Parathyroid adenoma (tissue), 2 donors: ENCODE measurements around the gene ARMC10.
A peak's percentile ranks its signal among the peaks of the same experiment; 100 is the strongest.
"Not testable (repeated sequence)": the region's sequence is repeated elsewhere in the genome, so short reads cannot be mapped to it uniquely, and the experiment has no call there.

Experiments
- H2AFZ ChIP-seq: fragments of 300-600 bp; sonication (generic); one replicate; pipeline ENCODE4 v1.7.0; 2017; ENCODE audit warnings: antibody characterized with exemption, mild to moderate bottlenecking
- H3K27ac ChIP-seq: fragments of 300-600 bp; sonication (generic); one replicate; pipeline ENCODE4 v1.7.0; 2017
- H3K27me3 ChIP-seq: fragments of 300-600 bp; sonication (generic); one replicate; pipeline ENCODE4 v1.7.0; 2017; ENCODE audit warnings: low read length; ENCODE audit not compliant: control insufficient read depth, insufficient read depth
- H3K36me3 ChIP-seq: fragments of 300-600 bp; sonication (generic); one replicate; pipeline ENCODE4 v1.7.0; 2017; ENCODE audit warnings: low read length; ENCODE audit not compliant: control insufficient read depth, insufficient read depth
- H3K4me1 ChIP-seq: fragments of 300-600 bp; sonication (generic); one replicate; pipeline ENCODE4 v1.7.0; 2017; ENCODE audit warnings: control low read depth
- H3K4me2 ChIP-seq: fragments of 300-600 bp; sonication (generic); one replicate; pipeline ENCODE4 v1.7.0; 2017; ENCODE audit warnings: low read length
- H3K4me3 ChIP-seq: fragments of 300-600 bp; sonication (generic); one replicate; pipeline ENCODE4 v1.7.0; 2017; ENCODE audit warnings: low read depth, low read length
- H3K79me2 ChIP-seq: fragments of 300-600 bp; sonication (generic); one replicate; pipeline ENCODE4 v1.7.0; 2017; ENCODE audit warnings: control low read depth
- H3K9ac ChIP-seq: fragments of 300-600 bp; sonication (generic); one replicate; pipeline ENCODE4 v1.7.0; 2017; ENCODE audit warnings: mild to moderate bottlenecking
- H3K9me3 ChIP-seq: fragments of 300-600 bp; sonication (generic); one replicate; pipeline ENCODE4 v1.7.0; 2017; ENCODE audit warnings: low read length; ENCODE audit not compliant: control insufficient read depth
- TF ChIP-seq, protein P1 (sequence below): fragments of 300-600 bp; sonication (generic); IDR thresholded peaks from one replicate; pipeline ENCODE4 v1.7.0; 2017; ENCODE audit warnings: antibody characterized with exemption, mild to moderate bottlenecking
- donor health status: primary hyperparathyroidism.

Gene ARMC10

GRCh38 chr7:103082497-103082896 lies 7.6 kb downstream of the ARMC10 start:
- no peak overlapping the region for H3K4me3 ChIP-seq
- TF ChIP-seq, protein P1, sequence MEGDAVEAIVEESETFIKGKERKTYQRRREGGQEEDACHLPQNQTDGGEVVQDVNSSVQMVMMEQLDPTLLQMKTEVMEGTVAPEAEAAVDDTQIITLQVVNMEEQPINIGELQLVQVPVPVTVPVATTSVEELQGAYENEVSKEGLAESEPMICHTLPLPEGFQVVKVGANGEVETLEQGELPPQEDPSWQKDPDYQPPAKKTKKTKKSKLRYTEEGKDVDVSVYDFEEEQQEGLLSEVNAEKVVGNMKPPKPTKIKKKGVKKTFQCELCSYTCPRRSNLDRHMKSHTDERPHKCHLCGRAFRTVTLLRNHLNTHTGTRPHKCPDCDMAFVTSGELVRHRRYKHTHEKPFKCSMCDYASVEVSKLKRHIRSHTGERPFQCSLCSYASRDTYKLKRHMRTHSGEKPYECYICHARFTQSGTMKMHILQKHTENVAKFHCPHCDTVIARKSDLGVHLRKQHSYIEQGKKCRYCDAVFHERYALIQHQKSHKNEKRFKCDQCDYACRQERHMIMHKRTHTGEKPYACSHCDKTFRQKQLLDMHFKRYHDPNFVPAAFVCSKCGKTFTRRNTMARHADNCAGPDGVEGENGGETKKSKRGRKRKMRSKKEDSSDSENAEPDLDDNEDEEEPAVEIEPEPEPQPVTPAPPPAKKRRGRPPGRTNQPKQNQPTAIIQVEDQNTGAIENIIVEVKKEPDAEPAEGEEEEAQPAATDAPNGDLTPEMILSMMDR, result no peak

DNA sequence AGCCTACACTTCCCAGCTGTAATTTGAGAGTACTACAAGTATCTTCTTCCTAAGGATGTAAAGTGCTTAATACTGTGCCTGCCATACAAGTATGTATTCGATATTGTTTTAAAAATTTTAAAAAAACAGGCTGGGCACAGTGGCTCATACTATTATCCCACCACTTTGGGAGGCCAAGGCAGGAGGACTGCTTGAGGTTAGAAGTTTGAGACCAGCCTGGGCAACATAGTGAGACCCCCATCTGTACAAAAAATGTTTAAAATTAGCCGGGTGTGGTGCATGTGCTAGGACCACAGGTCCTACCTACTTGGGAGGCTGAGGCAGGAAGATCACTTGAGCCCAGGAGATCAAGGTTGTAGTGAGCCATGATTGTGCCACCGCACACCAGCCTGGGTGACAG lies 8.3 kb downstream of the ARMC10 start:
- Histone ChIP-seq H3K4me2 (no peak overlapping the region), H2AFZ (no peak overlapping the region), H3K9me3 (no peaks in the 10 kb centered on the region), H3K27ac (no peak overlapping the region), H3K36me3 (no peaks in the 10 kb centered on the region), H3K9ac (no peak overlapping the region), H3K4me1 (no peaks in the 10 kb centered on the region), H3K4me3 (no peak overlapping the region), H3K27me3 (no peaks in the 10 kb centered on the region), H3K79me2 (peaks cover 16% of the 10 kb centered on the region)
- TF ChIP-seq, protein P1, result no peak

More at GRCh38 chr7:103082497-103082896, 7.6 kb downstream of the ARMC10 start:
- H2AFZ ChIP-seq, result no peak overlapping the region
- no peak overlapping the region for H3K4me2 ChIP-seq
- peaks cover 23% of the 10 kb centered on the region for H3K79me2 ChIP-seq
- no peaks in the 10 kb centered on the region for H3K27me3 ChIP-seq
- H3K9me3 ChIP-seq, result no peaks in the 10 kb centered on the region
- H3K36me3 ChIP-seq, result no peaks in the 10 kb centered on the region
- no peak overlapping the region for H3K9ac ChIP-seq
- no peaks in the 10 kb centered on the region for H3K4me1 ChIP-seq
- H3K27ac ChIP-seq, result no peak overlapping the region

DNA sequence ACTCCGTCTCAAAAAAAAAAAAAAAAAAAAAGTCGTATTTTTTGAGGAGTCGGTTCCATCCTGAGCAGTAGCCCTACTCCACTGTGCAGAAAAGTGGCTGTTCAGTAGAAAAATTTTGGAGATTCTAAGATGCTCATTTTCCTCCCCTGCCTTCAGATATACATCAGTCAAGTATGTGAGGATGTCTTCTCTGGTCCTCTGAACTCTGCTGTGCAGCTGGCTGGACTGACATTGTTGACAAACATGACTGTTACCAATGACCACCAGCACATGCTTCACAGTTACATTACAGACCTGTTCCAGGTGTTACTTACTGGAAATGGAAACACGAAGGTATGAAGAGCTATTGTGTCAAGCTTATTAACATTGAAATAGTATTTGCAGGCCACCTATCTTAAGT lies 17.4 kb downstream of the ARMC10 start:
- H2AFZ ChIP-seq, H3K27me3 ChIP-seq, H3K9ac ChIP-seq, H3K36me3 ChIP-seq, H3K9me3 ChIP-seq, H3K79me2 ChIP-seq, H3K27ac ChIP-seq, H3K4me1 ChIP-seq, H3K4me2 ChIP-seq, H3K4me3 ChIP-seq: not testable (repeated sequence)

DNA sequence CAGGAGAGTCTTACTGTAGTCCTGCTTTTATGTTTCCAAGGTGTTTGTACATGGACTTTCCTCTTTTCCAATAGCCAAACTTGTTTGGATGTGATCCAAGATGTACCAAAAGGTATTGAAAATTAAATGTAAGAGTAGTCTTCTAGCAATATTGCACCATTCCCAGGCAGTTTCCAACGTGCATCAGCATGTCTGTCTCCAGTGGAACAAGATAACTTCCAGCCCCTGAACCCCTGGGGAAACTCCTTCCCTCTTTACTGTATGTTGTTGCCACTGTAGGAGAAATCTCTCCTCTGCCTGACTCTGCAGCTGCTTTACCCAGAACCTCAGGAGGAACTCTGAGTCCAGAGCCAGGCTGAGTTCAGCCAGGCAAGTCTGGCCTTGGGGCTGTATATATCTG lies 18.5 kb downstream of the ARMC10 start:
- no peaks in the 10 kb centered on the region for H3K36me3 ChIP-seq

GRCh38 chr7:103094102-103094501 lies 19.2 kb downstream of the ARMC10 start:
- no peak overlapping the region for H2AFZ ChIP-seq
- TF ChIP-seq, protein P1, result peak; percentile 20
- H3K4me3 ChIP-seq, result no peak overlapping the region
- no peaks in the 10 kb centered on the region for H3K9me3 ChIP-seq
- H3K4me2 ChIP-seq, result no peak overlapping the region
- no peaks in the 10 kb centered on the region for H3K36me3 ChIP-seq
- H3K79me2 ChIP-seq, result no peaks in the 10 kb centered on the region
- H3K27me3 ChIP-seq, result no peaks in the 10 kb centered on the region
- no peak overlapping the region for H3K27ac ChIP-seq
- no peak overlapping the region for H3K9ac ChIP-seq
- no peaks in the 10 kb centered on the region for H3K4me1 ChIP-seq

More for the DNA sequence above, 18.5 kb downstream of the ARMC10 start:
- H3K4me3 ChIP-seq, result no peak overlapping the region
- no peak overlapping the region for H3K27ac ChIP-seq
- no peaks in the 10 kb centered on the region for H3K9me3 ChIP-seq
- H3K27me3 ChIP-seq, result no peaks in the 10 kb centered on the region
- H3K4me1 ChIP-seq, result no peaks in the 10 kb centered on the region
- TF ChIP-seq, protein P1, result no peak
- H3K79me2 ChIP-seq, result no peaks in the 10 kb centered on the region
- no peak overlapping the region for H2AFZ ChIP-seq
- no peak overlapping the region for H3K4me2 ChIP-seq
- H3K9ac ChIP-seq, result no peak overlapping the region

GRCh38 chr7:103095558-103095957 lies 20.6 kb downstream of the ARMC10 start:
- not testable (repeated sequence) for H3K4me1 ChIP-seq, H3K4me2 ChIP-seq, H3K27ac ChIP-seq, H3K9ac ChIP-seq, H3K36me3 ChIP-seq, H3K27me3 ChIP-seq, H3K79me2 ChIP-seq, H3K4me3 ChIP-seq, H2AFZ ChIP-seq, H3K9me3 ChIP-seq
